Naive thymus-derived CD4-positive, alpha-beta T cell (primary cell): ENCODE measurements around the gene ZKSCAN2. TPM values are rescaled to one million over a fixed set of nuclear protein-coding genes. Genes with fewer than 3 reads are reported as not detected.
A peak's percentile ranks its signal among the peaks of the same experiment; 100 is the strongest.

Source experiments
- ATAC-seq: fragments of 150-1000 bp; cut with Tn5 transposase; 2 replicates; pipeline ENCODE4 v1.10.0; 2021; ENCODE audit warnings: mild to moderate bottlenecking, moderate library complexity
- CTCF ChIA-PET: fragments of 350-600 bp; sonication (Branson Sonifier 250); formaldehyde crosslinking; loops from one replicate; lab custom pipeline; 2021; ENCODE audit warnings: antibody characterized with exemption; lab: Charles Lee
- POLR2A ChIA-PET: fragments of 350-600 bp; sonication (Branson Sonifier 250); formaldehyde crosslinking; loops from one replicate; lab custom pipeline; 2021; ENCODE audit warnings: antibody characterized with exemption, inconsistent platforms; lab: Charles Lee
- DNase-seq, 9 donors: peaks; one replicate each; pipeline versions ENCODE4 v3.0.0 to v3.0.0-alpha.2; 2020 to 2022; ENCODE audit warnings: mixed read lengths in 1 of 9
- H3K27ac ChIP-seq: one replicate; pipeline ENCODE4 v1.7.0; 2013; ENCODE audit warnings: mild to moderate bottlenecking, low read depth, low read length, moderate library complexity
- H3K27me3 ChIP-seq, 2 donors: one replicate each; pipeline ENCODE4 v1.7.0; 2013; ENCODE audit warnings: low read length in 2 of 2, mild to moderate bottlenecking in 2 of 2, moderate library complexity in 2 of 2; ENCODE audit not compliant: control insufficient read depth in 2 of 2, insufficient read depth in 2 of 2
- H3K36me3 ChIP-seq, 3 experiments: 1 replicate in 2 of 3; 2 replicates in 1 of 3; pipeline ENCODE4 v1.7.0; 2013; ENCODE audit warnings: low read length in 3 of 3, mild to moderate bottlenecking in 3 of 3, moderate library complexity in 1 of 3; ENCODE audit not compliant: insufficient read depth in 3 of 3, control insufficient read depth in 2 of 3
- H3K4me1 ChIP-seq, 2 donors: one replicate each; pipeline ENCODE4 v1.7.0; 2013; ENCODE audit warnings: low read length in 2 of 2, mild to moderate bottlenecking in 2 of 2, moderate library complexity in 1 of 2; ENCODE audit not compliant: control insufficient read depth in 2 of 2, insufficient read depth in 2 of 2
- H3K4me3 ChIP-seq: 2 replicates; pipeline ENCODE4 v1.7.0; 2013; ENCODE audit warnings: mild to moderate bottlenecking, low read length
- H3K9me3 ChIP-seq, 3 experiments: 1 replicate in 2 of 3; 2 replicates in 1 of 3; pipeline ENCODE4 v1.7.0; 2013; ENCODE audit warnings: low read length in 3 of 3; ENCODE audit not compliant: control insufficient read depth in 2 of 3
- H3K27ac Mint-ChIP-seq, 9 donors: one replicate each; pipeline ENCODE4 v1.8.0; 2020 to 2022; ENCODE audit warnings: mixed read lengths in 9 of 9, mild to moderate bottlenecking in 8 of 9, moderate library complexity in 5 of 9, inconsistent platforms in 2 of 9
- H3K27me3 Mint-ChIP-seq, 5 donors: one replicate each; pipeline ENCODE4 v1.8.0; 2021 to 2022; ENCODE audit warnings: mixed read lengths in 5 of 5, mild to moderate bottlenecking in 1 of 5
- H3K36me3 Mint-ChIP-seq, 5 donors: one replicate each; pipeline ENCODE4 v1.8.0; 2020 to 2022; ENCODE audit warnings: mixed read lengths in 5 of 5, mild to moderate bottlenecking in 3 of 5, inconsistent platforms in 1 of 5
- H3K4me1 Mint-ChIP-seq, 7 donors: one replicate each; pipeline ENCODE4 v1.8.0; 2020 to 2022; ENCODE audit warnings: mixed read lengths in 7 of 7, mild to moderate bottlenecking in 3 of 7, inconsistent platforms in 1 of 7
- H3K4me3 Mint-ChIP-seq, 10 donors: one replicate each; pipeline ENCODE4 v1.8.0; 2020 to 2022; ENCODE audit warnings: mild to moderate bottlenecking in 10 of 10, mixed read lengths in 10 of 10, moderate library complexity in 6 of 10, inconsistent platforms in 2 of 10
- H3K9me3 Mint-ChIP-seq, 11 donors: one replicate each; pipeline ENCODE4 v1.8.0; 2020 to 2022; ENCODE audit warnings: mixed read lengths in 11 of 11, mild to moderate bottlenecking in 4 of 11, inconsistent platforms in 1 of 11, moderate library complexity in 1 of 11
- intact Hi-C, 2 donors: fragments of 100-400 bp; cut with micrococcal nuclease; formaldehyde crosslinking; loops; one replicate each; pipeline ENCODE4 v1.15.1; 2023
- polyA plus RNA-seq, 2 donors: library from polyadenylated mRNA; unstranded; fragments of 300-500 nt; fragmentation: Illumina TruSeq; gene quantifications; one replicate each; pipeline ENCODE4 v1.2.3, GENCODE V29; 2021
- total RNA-seq, 6 experiments: library from RNA in 5 of 6; stranded (reverse) in 5 of 6; gene quantifications; 1 replicate in 5 of 6; 2 replicates in 1 of 6; pipeline ENCODE4 v1.2.3 and lab custom pipeline; 2021 to 2026

The ZKSCAN2 gene
- total RNA-seq (1 to 10 TPM; 4.7 to 7.0 (median 5.2) TPM), polyA plus RNA-seq (1 to 10 TPM; 1.5 to 2.1 TPM), total RNA-seq (lab: John Stamatoyannopoulos, UW) (16.3 reads per million, percentile 46 among the genes with 10 or more reads in this experiment)

GRCh38 chr16:25257470-25257955 lies at the start of gene ZKSCAN2:
TSS of gene ZKSCAN2 (minus strand) at chr16:25257845. CDS start at chr16:25257127, 718 bp downstream.
- H3K4me3 Mint-ChIP-seq = peak within 1 kb of the TSS; percentile 90 to 98 (median 96)
- Histone ChIP-seq H3K27me3 (no peaks in the 10 kb centered on the region), H3K4me1 (peaks cover 16 to 39% of the 10 kb centered on the region in 2 donors), H3K9me3 (no peaks in the 10 kb centered on the region), H3K36me3 (peaks cover 0 to 12% (median 0%) of the 10 kb centered on the region in 3 experiments), H3K4me3 (peak within 1 kb of the TSS; percentile 90), H3K27ac (peak within 1 kb of the TSS; percentile 93)
- intact Hi-C loops = loop anchor here (1.0 to 5.0 kb wide), 5 partner anchors 24 to 718 kb away; partner anchors contain the start of genes RBBP6 (in 2 of the 2) and TNRC6A (in 2 of the 2)
- ChIA-PET CTCF (no interaction called here), POLR2A (no interaction called here)
- DNase-seq = peak; percentile 66 to 90 (median 76)
- H3K27me3 Mint-ChIP-seq = no peaks in the 10 kb centered on the region
- peaks cover 0 to 3% (median 0%) of the 10 kb centered on the region in 11 donors for H3K9me3 Mint-ChIP-seq
- ATAC-seq = peak; percentile 89
- H3K27ac Mint-ChIP-seq = peak within 1 kb of the TSS; percentile 95 to 98 (median 96)
- peaks cover 0 to 16% (median 6%) of the 10 kb centered on the region in 5 donors for H3K36me3 Mint-ChIP-seq
- H3K4me1 Mint-ChIP-seq = peaks cover 48 to 74% (median 66%) of the 10 kb centered on the region in 7 donors

GRCh38 chr16:25299792-25300590 lies 42.3 kb upstream of the ZKSCAN2 start:
- no peak overlapping the region for H3K4me3 ChIP-seq
- no peaks in the 10 kb centered on the region for H3K36me3 ChIP-seq
- Mint-ChIP-seq H3K36me3 (peaks cover 0 to 2% (median 0%) of the 10 kb centered on the region in 5 donors), H3K9me3 (peaks cover 0 to 4% (median 0%) of the 10 kb centered on the region in 11 donors), H3K4me3 (no peak overlapping the region), H3K27me3 (peaks cover 0 to 4% (median 4%) of the 10 kb centered on the region in 5 donors), H3K27ac (peak overlapping the region in 1 of 9 donors; percentile 26), H3K4me1 (peaks cover 0 to 15% (median 9%) of the 10 kb centered on the region in 7 donors)
- ATAC-seq (no peak), DNase-seq (no peak)
- no peak overlapping the region for H3K27ac ChIP-seq
- CTCF ChIA-PET = no interaction called here
- intact Hi-C loops = no loop called here
- POLR2A ChIA-PET = no interaction called here
- H3K27me3 ChIP-seq = no peaks in the 10 kb centered on the region
- no peaks in the 10 kb centered on the region for H3K9me3 ChIP-seq
- H3K4me1 ChIP-seq = peaks cover 0 to 7% of the 10 kb centered on the region in 2 donors

GRCh38 chr16:25298165-25298872 lies 40.7 kb upstream of the ZKSCAN2 start:
- Histone ChIP-seq H3K9me3 (no peaks in the 10 kb centered on the region), H3K4me1 (peaks cover 0 to 7% of the 10 kb centered on the region in 2 donors), H3K36me3 (no peaks in the 10 kb centered on the region), H3K4me3 (no peak overlapping the region), H3K27ac (no peak overlapping the region), H3K27me3 (no peaks in the 10 kb centered on the region)
- ChIA-PET POLR2A (no interaction called here), CTCF (no interaction called here)
- Mint-ChIP-seq H3K27ac (peak overlapping the region in 2 of 9 donors; percentile 12 to 16), H3K36me3 (peaks cover 0 to 2% (median under 1%) of the 10 kb centered on the region in 5 donors), H3K4me1 (peaks cover 0 to 15% (median 9%) of the 10 kb centered on the region in 7 donors), H3K27me3 (peaks cover 0 to 4% (median 0%) of the 10 kb centered on the region in 5 donors), H3K9me3 (no peaks in the 10 kb centered on the region), H3K4me3 (no peak overlapping the region)
- ATAC-seq = no peak
- peak in 1 of 9 donors; percentile 0 for DNase-seq
- intact Hi-C loops = no loop called here

DNA sequence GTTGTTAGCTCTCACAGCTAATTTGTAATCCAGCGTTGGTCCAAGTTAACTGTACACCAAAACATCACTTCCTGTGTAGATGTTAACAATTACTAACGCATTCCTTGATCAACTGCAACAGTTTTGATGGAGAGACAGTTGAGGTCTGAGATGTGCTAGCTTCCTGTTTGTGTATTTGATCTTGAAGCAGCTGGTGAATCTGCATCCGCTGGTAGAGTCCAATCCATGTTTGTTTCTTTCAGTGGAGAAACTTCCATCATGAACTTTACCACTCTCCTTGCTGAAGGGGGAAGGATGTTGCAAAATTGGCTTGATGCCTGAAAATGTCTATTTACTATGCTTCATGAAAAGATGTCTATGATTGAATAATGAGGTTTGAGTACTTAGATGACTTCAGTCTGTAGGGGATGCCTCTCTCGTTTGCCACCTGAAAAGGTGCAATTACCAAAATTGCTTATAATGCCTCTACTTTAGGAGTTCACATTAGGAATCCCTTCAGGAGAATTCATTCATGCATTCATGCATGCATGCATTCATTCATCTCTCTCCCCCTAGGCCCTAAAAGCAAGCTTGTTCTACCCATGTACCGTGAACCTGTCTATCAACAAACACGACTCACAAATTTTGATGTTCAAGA lies 39.6 kb upstream of the ZKSCAN2 start:
- Mint-ChIP-seq H3K27me3 (peaks cover 0 to 4% (median 0%) of the 10 kb centered on the region in 5 donors), H3K27ac (peak overlapping the region in 4 of 9 donors; percentile 39 to 73 (median 56)), H3K4me3 (peak overlapping the region in 1 of 10 donors; percentile 20), H3K9me3 (peaks cover 0 to 1% (median 0%) of the 10 kb centered on the region in 11 donors), H3K4me1 (peaks cover 0 to 15% (median 9%) of the 10 kb centered on the region in 7 donors), H3K36me3 (peaks cover 0 to 8% (median 7%) of the 10 kb centered on the region in 5 donors)
- ATAC-seq (no peak), DNase-seq (peak in 5 of 9 donors; percentile 5 to 31 (median 16))
- H3K36me3 ChIP-seq = no peaks in the 10 kb centered on the region
- intact Hi-C loops = no loop called here
- H3K4me3 ChIP-seq = no peak overlapping the region
- no peaks in the 10 kb centered on the region for H3K27me3 ChIP-seq
- ChIA-PET CTCF (no interaction called here), POLR2A (no interaction called here)
- H3K9me3 ChIP-seq = no peaks in the 10 kb centered on the region
- H3K27ac ChIP-seq = no peak overlapping the region
- H3K4me1 ChIP-seq = peaks cover 0 to 7% of the 10 kb centered on the region in 2 donors

DNA sequence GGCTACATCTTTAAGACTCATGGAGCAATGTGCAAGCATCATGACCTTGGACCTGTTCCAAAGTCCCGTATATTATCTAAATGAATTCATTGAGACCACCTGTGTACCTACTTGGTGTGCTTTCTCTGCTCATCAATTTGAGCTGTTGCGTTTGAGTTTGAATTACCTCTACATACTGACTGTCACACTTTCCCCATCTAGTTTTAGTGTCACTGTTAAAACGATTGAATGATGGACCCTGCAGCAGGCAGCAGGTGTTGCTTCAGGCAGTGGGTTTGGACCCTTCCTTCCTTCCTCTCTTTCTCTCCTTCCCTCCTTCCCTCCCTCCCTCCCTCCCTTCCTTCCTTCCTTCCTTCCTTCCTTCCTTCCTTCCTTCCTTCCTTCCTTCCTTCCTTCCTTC lies 33.9 kb upstream of the ZKSCAN2 start:
- H3K9me3 ChIP-seq = no peaks in the 10 kb centered on the region
- Mint-ChIP-seq H3K4me1 (peaks cover 0 to 5% (median 0%) of the 10 kb centered on the region in 7 donors), H3K27ac (no peak overlapping the region), H3K4me3 (no peak overlapping the region), H3K27me3 (peaks cover 0 to 5% (median 0%) of the 10 kb centered on the region in 5 donors), H3K9me3 (peaks cover 0 to 5% (median 2%) of the 10 kb centered on the region in 11 donors), H3K36me3 (peaks cover 4 to 18% (median 15%) of the 10 kb centered on the region in 5 donors)
- DNase-seq (no peak), ATAC-seq (no peak)
- ChIA-PET POLR2A (no interaction called here), CTCF (no interaction called here)
- H3K27me3 ChIP-seq = no peaks in the 10 kb centered on the region
- no peak overlapping the region for H3K27ac ChIP-seq
- intact Hi-C loops = no loop called here
- H3K4me3 ChIP-seq = no peak overlapping the region
- no peaks in the 10 kb centered on the region for H3K36me3 ChIP-seq
- H3K4me1 ChIP-seq = no peaks in the 10 kb centered on the region

DNA sequence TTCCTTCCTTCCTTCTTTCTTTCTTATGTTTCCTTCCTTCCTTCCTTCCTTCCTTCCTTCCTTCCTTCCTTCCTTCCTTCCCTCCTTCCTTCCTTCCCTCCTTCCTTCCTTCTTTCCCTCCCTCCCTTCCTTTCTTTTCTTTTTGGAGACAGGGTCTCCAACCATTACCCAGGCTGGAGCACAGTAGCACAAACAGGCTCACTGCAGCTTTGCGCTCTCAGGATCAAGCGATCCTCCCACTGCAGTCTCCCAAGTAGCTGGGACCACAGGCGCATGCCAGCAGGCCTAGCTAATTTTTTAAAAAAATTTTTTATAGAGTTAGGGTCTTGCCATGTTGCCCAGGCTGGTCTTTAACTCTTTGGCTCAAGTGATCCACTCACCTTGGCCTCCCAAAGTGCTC lies 31.8 kb upstream of the ZKSCAN2 start:
- ATAC-seq (no peak), DNase-seq (no peak)
- intact Hi-C loops = no loop called here
- Mint-ChIP-seq H3K27ac (no peak overlapping the region), H3K4me3 (no peak overlapping the region), H3K9me3 (peaks cover 0 to 19% (median 9%) of the 10 kb centered on the region in 11 donors), H3K4me1 (peaks cover 0 to 2% (median 0%) of the 10 kb centered on the region in 7 donors), H3K27me3 (peaks cover 0 to 5% (median 0%) of the 10 kb centered on the region in 5 donors), H3K36me3 (peaks cover 4 to 18% (median 15%) of the 10 kb centered on the region in 5 donors)
- Histone ChIP-seq H3K4me1 (no peaks in the 10 kb centered on the region), H3K4me3 (no peak overlapping the region), H3K27ac (no peak overlapping the region), H3K9me3 (no peaks in the 10 kb centered on the region), H3K36me3 (no peaks in the 10 kb centered on the region), H3K27me3 (no peaks in the 10 kb centered on the region)
- ChIA-PET CTCF (no interaction called here), POLR2A (no interaction called here)
